ENCODE results near the gene EID3. TPM values are rescaled to one million over a fixed set of nuclear protein-coding genes. Genes with fewer than 3 reads are reported as not detected.

The EID3 gene
- total RNA-seq, 4 donors from 2014 or later = 0.51 to 3.4 (median 1.00) TPM

DNA sequence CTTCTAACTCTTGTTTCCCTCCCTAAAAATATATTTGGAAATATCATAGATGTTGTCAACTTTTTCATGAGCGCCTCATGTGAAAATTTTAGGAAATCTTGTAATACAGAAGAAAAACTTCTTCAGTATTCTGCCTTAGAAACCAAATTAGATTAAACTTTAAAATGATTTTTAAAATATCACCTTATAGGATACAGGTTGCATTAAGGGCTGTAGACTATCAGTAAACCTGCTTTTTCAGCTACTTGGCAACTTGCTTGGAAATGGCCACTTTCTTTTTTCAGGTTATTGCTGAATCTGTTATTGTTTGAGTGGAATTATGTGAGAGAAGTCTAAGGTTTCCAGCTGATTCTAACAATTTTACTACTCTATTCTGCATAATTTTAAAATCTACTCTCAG lies 9.1 kb downstream of the EID3 start:
- Histone ChIP-seq H3K9me3 (no peaks in the 10 kb centered on the region), H3K4me3 (no peak overlapping the region), H3K27me3 (no peaks in the 10 kb centered on the region), H3K4me1 (peaks cover 0 to 4% of the 10 kb centered on the region in 2 donors), H3K27ac (no peak overlapping the region), H3K36me3 (peaks cover 0 to 75% of the 10 kb centered on the region in 2 donors)
- TF ChIP-seq POLR2A (IDR thresholded peaks at IDR 0.05) = no peak
- TF ChIP-seq, protein P1, sequence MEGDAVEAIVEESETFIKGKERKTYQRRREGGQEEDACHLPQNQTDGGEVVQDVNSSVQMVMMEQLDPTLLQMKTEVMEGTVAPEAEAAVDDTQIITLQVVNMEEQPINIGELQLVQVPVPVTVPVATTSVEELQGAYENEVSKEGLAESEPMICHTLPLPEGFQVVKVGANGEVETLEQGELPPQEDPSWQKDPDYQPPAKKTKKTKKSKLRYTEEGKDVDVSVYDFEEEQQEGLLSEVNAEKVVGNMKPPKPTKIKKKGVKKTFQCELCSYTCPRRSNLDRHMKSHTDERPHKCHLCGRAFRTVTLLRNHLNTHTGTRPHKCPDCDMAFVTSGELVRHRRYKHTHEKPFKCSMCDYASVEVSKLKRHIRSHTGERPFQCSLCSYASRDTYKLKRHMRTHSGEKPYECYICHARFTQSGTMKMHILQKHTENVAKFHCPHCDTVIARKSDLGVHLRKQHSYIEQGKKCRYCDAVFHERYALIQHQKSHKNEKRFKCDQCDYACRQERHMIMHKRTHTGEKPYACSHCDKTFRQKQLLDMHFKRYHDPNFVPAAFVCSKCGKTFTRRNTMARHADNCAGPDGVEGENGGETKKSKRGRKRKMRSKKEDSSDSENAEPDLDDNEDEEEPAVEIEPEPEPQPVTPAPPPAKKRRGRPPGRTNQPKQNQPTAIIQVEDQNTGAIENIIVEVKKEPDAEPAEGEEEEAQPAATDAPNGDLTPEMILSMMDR (IDR thresholded peaks at IDR 0.05 in 4 of 5, conservative IDR thresholded peaks at IDR 0.05 in 1 of 5) = no peak
- intact Hi-C loops (cut with DNase I; ENCODE audit: low total_unique reads) = loop anchor here (5.0 kb wide), 1 partner anchor 810 kb away; no protein-coding TSS in a partner anchor
- DNase-seq (no peak), ATAC-seq (no peak)
- in situ Hi-C loops (cut with MboI; ENCODE audit: low sequenced_read_pairs in 4 of 4) = no loop called here

DNA sequence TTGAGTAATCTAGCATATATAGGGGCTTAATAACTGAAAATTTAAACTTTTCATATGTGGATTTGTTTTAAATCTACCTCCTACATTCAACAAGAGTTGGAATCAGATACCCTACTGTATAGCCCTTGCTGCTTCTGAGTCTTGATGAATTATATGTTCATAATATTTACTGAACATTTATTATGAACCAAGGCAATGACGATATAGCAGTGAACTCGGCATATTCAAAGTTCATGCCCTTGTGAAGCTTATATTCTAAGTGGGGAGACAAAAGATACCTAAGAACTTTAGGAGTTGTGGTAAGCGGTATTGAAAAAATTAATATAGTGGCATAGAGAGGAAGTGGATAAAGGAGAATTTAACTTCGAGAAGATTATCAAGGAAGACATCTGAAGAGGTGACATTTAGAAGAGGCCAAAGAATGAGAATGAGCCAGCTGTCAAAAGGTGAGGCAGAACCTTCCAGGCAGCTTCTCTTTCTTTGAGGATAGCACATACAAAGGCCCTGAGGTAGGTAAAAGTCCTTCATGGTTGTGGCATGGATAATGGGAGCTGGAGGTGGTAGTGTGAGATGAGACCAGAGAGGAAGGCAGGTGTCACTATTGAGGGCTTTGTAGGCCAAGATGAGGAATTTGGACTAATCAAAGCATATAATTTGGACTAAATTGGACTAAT lies 10.2 kb downstream of the EID3 start:
- intact Hi-C loops (cut with DNase I; ENCODE audit: low total_unique reads) = loop anchor here (5.0 kb wide), 1 partner anchor 809 kb away; no protein-coding TSS in a partner anchor
- Histone ChIP-seq H3K36me3 (peaks cover 0 to 81% of the 10 kb centered on the region in 2 donors), H3K27ac (peak overlapping the region in 1 of 4 donors; percentile 48)

DNA sequence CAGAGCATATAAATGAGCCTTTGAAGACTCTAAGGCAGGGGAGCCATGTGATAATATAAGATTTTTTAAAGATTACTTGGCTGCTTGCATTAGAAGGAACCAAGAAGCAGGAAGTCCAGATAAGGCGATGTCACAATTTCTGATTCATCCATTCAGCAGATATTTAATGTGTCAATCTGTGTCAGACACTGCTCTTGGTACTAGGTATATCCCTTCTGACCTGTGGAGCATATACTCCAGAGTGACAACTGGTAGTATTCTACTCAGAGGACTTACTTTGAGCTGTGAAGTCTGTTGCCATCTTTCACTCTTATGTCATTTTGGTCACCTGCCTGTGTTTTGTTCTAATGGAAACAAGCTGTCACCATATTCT lies 10.7 kb downstream of the EID3 start:
- no peaks in the 10 kb centered on the region for H3K27me3 ChIP-seq
- intact Hi-C loops (cut with DNase I; ENCODE audit: low total_unique reads) = loop anchor here (5.0 kb wide), 1 partner anchor 808 kb away; no protein-coding TSS in a partner anchor
- H3K4me3 ChIP-seq = no peak overlapping the region
- TF ChIP-seq, protein P1 (IDR thresholded peaks at IDR 0.05 in 4 of 5, conservative IDR thresholded peaks at IDR 0.05 in 1 of 5) = no peak
- TF ChIP-seq POLR2A (IDR thresholded peaks at IDR 0.05) = no peak
- H3K36me3 ChIP-seq = peaks cover 0 to 86% of the 10 kb centered on the region in 2 donors
- ATAC-seq (peak in 1 of 2 donors; percentile 45), DNase-seq (no peak)
- no peaks in the 10 kb centered on the region for H3K9me3 ChIP-seq
- peak overlapping the region in 1 of 4 donors; percentile 48 for H3K27ac ChIP-seq
- in situ Hi-C loops (cut with MboI; ENCODE audit: low sequenced_read_pairs in 4 of 4) = no loop called here
- peaks cover 0 to under 1% of the 10 kb centered on the region in 2 donors for H3K4me1 ChIP-seq

More for the DNA sequence above, 10.2 kb downstream of the EID3 start:
- Histone ChIP-seq H3K9me3 (no peaks in the 10 kb centered on the region), H3K4me1 (peaks cover 0 to 3% of the 10 kb centered on the region in 2 donors), H3K4me3 (no peak overlapping the region), H3K27me3 (no peaks in the 10 kb centered on the region)
- DNase-seq = no peak
- in situ Hi-C loops (cut with MboI; ENCODE audit: low sequenced_read_pairs in 4 of 4) = no loop called here
- no peak for ATAC-seq
- TF ChIP-seq, protein P1 (IDR thresholded peaks at IDR 0.05 in 4 of 5, conservative IDR thresholded peaks at IDR 0.05 in 1 of 5) = no peak
- no peak for TF ChIP-seq POLR2A (IDR thresholded peaks at IDR 0.05)

DNA sequence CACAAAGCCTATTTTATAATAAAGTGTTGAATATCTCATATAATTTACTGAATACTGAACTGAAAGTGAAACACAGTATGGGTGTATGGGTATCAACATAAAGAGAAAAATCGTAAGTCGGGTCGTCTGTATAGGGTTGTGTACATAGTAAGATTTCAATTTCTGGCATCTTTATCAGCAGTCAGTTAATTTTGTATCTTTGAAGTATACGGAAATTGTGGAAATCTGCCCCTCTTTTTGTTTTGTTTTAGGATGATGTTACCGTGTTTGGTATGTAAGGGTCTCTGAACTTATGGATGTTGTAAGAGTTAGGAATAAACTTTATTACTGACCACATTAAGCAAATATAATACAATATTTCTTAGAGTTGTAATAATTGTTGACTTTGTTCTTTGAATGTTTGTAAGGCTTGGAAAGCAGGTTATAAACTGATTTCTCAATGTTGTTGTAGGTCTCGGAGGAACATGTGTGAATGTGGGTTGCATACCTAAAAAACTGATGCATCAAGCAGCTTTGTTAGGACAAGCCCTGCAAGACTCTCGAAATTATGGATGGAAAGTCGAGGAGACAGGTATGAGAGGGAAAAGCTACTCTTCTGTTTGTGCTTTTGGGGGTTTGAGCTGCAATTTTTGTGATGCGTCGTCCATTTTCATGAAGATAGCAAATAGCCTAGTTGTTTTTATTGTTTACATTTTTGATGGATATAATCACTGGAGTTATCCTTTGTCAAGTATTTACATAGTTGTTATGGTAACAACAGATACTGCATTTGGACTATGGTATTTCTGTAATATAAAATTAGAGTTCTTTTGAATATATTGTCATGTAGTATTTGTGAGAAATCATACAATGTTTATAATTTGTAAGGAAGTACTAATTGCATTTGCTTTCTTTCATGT lies 12.0 kb downstream of the EID3 start:
- in situ Hi-C loops (cut with MboI; ENCODE audit: low sequenced_read_pairs in 4 of 4) (no loop called here), intact Hi-C loops (cut with DNase I; ENCODE audit: low total_unique reads) (no loop called here)
- no peak for ATAC-seq
- DNase-seq = no peak
- Histone ChIP-seq H3K27me3 (no peaks in the 10 kb centered on the region), H3K36me3 (peaks cover 8 to 90% of the 10 kb centered on the region in 2 donors), H3K27ac (no peak overlapping the region), H3K9me3 (no peaks in the 10 kb centered on the region), H3K4me3 (no peak overlapping the region), H3K4me1 (no peaks in the 10 kb centered on the region)
- no peak for TF ChIP-seq POLR2A (IDR thresholded peaks at IDR 0.05)
- TF ChIP-seq, protein P1 (IDR thresholded peaks at IDR 0.05 in 4 of 5, conservative IDR thresholded peaks at IDR 0.05 in 1 of 5) = no peak

Data from gastrocnemius medialis (tissue), 4 donors.